ENCODE measurements around the gene CUX1.
A peak's percentile ranks its signal among the peaks of the same experiment; 100 is the strongest.

CUX1 gene, protein sequence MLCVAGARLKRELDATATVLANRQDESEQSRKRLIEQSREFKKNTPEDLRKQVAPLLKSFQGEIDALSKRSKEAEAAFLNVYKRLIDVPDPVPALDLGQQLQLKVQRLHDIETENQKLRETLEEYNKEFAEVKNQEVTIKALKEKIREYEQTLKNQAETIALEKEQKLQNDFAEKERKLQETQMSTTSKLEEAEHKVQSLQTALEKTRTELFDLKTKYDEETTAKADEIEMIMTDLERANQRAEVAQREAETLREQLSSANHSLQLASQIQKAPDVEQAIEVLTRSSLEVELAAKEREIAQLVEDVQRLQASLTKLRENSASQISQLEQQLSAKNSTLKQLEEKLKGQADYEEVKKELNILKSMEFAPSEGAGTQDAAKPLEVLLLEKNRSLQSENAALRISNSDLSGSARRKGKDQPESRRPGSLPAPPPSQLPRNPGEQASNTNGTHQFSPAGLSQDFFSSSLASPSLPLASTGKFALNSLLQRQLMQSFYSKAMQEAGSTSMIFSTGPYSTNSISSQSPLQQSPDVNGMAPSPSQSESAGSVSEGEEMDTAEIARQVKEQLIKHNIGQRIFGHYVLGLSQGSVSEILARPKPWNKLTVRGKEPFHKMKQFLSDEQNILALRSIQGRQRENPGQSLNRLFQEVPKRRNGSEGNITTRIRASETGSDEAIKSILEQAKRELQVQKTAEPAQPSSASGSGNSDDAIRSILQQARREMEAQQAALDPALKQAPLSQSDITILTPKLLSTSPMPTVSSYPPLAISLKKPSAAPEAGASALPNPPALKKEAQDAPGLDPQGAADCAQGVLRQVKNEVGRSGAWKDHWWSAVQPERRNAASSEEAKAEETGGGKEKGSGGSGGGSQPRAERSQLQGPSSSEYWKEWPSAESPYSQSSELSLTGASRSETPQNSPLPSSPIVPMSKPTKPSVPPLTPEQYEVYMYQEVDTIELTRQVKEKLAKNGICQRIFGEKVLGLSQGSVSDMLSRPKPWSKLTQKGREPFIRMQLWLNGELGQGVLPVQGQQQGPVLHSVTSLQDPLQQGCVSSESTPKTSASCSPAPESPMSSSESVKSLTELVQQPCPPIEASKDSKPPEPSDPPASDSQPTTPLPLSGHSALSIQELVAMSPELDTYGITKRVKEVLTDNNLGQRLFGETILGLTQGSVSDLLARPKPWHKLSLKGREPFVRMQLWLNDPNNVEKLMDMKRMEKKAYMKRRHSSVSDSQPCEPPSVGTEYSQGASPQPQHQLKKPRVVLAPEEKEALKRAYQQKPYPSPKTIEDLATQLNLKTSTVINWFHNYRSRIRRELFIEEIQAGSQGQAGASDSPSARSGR (N-terminal part only)

DNA sequence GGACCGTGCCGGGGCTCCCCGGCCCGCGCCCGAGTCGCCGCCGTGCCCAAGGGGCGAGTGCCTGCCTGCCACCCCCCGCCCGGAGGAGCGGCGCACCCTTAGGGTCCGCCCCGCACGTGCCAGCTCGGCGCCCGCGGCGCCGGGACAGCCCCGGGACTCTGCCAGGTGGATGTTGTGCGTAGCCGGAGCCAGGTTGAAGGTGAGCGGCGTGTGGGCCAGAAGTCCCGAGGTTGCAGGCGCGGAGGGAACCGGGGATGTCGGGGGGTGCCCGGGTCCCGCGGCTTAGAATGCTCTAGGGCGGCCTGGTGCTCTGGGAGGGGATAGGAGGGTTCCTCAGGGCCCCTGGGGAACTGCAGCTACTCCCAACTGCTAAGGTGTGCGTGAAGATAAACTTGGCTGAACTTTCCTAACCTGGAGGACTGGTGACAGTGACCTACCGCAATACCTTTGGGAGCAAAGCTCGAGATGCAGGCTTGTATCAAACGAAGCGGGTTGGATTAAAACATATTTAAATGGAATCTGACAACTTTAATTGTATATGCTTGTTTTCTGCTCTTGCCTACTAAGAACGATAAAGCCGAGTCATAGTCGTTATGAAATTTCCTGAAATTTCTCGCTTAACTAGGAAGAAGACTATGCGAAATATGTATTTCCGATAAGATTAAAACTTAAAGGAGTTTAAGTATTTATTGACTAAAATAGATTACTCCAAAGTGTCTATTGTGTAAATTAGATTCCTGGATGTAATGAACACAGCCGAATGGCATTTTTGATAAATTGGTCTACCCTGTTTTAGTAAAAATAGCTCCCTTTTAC lies at the start of gene CUX1:
Gene CUX1 (plus strand): TSS at position 156 of the 816 bp plus-strand sequence. CDS start 14 bp downstream, at position 170.
- no peak for DNase-seq (ENCODE audit: low spot score)
- peak within 1 kb of the TSS; percentile 65 for H3K4me3 ChIP-seq (ENCODE audit: severe bottlenecking)
- peak; percentile 54 for ATAC-seq (ENCODE audit: low read depth)
- no peaks in the 10 kb centered on the region for H3K9me3 ChIP-seq (ENCODE audit: severe bottlenecking)
- no peaks in the 10 kb centered on the region for H3K27me3 ChIP-seq (ENCODE audit: insufficient read depth, poor library complexity, severe bottlenecking)
- peak within 1 kb of the TSS; percentile 75 for H3K27ac ChIP-seq (ENCODE audit: poor library complexity, severe bottlenecking)
- peaks cover 25% of the 10 kb centered on the region for H3K4me1 ChIP-seq (ENCODE audit: insufficient read depth, poor library complexity, severe bottlenecking)
- H3K36me3 ChIP-seq (ENCODE audit: low read depth) = 0 out of 2 replicates have a peak, but pooled peaks cover 4% of the 10 kb centered on the region
- TF ChIP-seq, protein P1, sequence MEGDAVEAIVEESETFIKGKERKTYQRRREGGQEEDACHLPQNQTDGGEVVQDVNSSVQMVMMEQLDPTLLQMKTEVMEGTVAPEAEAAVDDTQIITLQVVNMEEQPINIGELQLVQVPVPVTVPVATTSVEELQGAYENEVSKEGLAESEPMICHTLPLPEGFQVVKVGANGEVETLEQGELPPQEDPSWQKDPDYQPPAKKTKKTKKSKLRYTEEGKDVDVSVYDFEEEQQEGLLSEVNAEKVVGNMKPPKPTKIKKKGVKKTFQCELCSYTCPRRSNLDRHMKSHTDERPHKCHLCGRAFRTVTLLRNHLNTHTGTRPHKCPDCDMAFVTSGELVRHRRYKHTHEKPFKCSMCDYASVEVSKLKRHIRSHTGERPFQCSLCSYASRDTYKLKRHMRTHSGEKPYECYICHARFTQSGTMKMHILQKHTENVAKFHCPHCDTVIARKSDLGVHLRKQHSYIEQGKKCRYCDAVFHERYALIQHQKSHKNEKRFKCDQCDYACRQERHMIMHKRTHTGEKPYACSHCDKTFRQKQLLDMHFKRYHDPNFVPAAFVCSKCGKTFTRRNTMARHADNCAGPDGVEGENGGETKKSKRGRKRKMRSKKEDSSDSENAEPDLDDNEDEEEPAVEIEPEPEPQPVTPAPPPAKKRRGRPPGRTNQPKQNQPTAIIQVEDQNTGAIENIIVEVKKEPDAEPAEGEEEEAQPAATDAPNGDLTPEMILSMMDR (IDR thresholded peaks at IDR 0.05; ENCODE audit: poor library complexity, severe bottlenecking) = no peak

DNA sequence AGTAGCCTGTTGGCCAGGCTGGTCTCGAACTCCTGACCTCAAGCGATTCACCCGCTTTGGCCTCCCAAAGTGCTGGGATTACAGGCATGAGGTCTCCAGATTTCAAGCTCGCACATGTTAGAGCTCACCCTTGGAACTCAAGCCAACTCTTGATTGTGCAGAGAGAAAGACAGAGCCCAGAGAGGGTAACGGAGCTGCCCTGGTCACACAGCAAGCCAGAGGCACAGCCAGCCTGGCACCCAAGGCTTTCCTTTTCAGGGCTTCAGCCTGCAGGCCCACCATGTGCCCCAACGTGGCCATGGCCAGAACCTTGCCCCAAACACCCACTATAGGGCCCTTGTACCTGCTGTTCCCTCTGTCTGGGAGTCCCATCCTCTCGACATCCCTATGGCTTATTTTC lies 49.1 kb upstream of the CUX1 start:
- DNase-seq (ENCODE audit: low spot score) = no peak

DNA sequence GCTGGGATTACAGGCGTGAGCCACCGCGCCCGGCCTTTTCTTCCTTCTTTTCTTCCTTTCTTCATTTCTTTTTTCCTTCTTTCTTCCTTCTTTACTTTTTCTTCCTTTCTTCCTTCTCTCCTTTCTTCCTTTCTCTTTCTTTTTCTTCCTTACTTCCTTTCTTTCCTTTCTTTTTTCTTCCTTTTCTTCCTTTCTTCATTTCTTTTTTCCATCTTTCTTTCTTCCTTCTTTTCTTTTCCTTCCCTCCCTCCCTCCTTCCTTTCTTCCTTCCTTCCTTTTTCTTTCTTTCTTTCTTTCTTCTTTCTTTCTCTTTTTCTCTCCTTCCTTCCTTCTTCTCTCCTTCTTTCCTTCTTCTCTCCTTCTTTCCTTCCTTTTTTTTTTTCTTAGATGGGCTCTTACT lies 47.0 kb upstream of the CUX1 start:
- Histone ChIP-seq H3K27ac (ENCODE audit: poor library complexity, severe bottlenecking) (no peak overlapping the region), H3K27me3 (ENCODE audit: insufficient read depth, poor library complexity, severe bottlenecking) (no peaks in the 10 kb centered on the region), H3K36me3 (ENCODE audit: low read depth) (no peaks in the 10 kb centered on the region), H3K4me3 (ENCODE audit: severe bottlenecking) (no peak overlapping the region), H3K4me1 (ENCODE audit: insufficient read depth, poor library complexity, severe bottlenecking) (peaks cover 6% of the 10 kb centered on the region), H3K9me3 (ENCODE audit: severe bottlenecking) (no peaks in the 10 kb centered on the region)
- ATAC-seq (ENCODE audit: low read depth) (no peak), DNase-seq (ENCODE audit: low spot score) (no peak)
- TF ChIP-seq, protein P1 (IDR thresholded peaks at IDR 0.05; ENCODE audit: poor library complexity, severe bottlenecking) = no peak

More for the DNA sequence above, 49.1 kb upstream of the CUX1 start:
- TF ChIP-seq, protein P1 (IDR thresholded peaks at IDR 0.05; ENCODE audit: poor library complexity, severe bottlenecking) = no peak
- no peaks in the 10 kb centered on the region for H3K9me3 ChIP-seq (ENCODE audit: severe bottlenecking)
- no peak overlapping the region for H3K4me3 ChIP-seq (ENCODE audit: severe bottlenecking)
- ATAC-seq (ENCODE audit: low read depth) = no peak
- H3K27ac ChIP-seq (ENCODE audit: poor library complexity, severe bottlenecking) = no peak overlapping the region
- no peaks in the 10 kb centered on the region for H3K27me3 ChIP-seq (ENCODE audit: insufficient read depth, poor library complexity, severe bottlenecking)
- H3K4me1 ChIP-seq (ENCODE audit: insufficient read depth, poor library complexity, severe bottlenecking) = peaks cover 6% of the 10 kb centered on the region
- no peaks in the 10 kb centered on the region for H3K36me3 ChIP-seq (ENCODE audit: low read depth)

DNA sequence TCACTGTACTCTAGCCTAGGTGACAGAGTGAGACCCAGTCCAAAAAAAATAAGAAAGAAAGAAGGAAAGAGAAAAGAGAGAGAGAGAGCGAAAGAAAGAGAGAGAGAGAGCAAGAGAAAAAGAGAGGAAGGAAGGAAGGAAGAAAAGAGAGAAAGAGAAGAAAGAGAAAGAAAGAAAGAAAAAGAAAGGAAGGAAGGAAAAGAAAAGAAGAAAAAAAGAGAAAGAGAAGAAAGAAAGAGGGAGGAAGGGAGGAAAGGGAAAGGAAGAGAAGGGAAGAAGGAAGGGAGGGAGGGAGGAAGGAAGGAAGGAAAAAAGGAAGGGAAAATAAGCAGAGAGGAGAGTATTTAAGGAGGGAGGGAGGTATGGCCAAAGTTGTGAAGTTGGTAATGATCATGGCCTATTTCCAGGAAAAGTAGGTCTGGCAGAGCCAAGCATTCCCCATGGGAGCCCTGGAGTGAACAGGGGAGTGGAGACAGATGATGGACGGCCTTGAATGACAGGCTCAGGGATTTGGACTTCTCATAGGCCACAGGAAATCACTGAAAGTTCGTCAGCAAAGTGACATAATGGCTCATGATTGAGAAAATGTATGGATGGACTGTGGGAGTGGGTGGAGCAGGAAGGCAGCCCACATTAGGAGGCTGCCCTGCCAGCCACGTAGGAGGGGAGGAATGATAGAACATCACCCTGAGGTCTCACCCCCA lies 44.8 kb upstream of the CUX1 start:
- Histone ChIP-seq H3K27ac (ENCODE audit: poor library complexity, severe bottlenecking) (no peak overlapping the region), H3K4me1 (ENCODE audit: insufficient read depth, poor library complexity, severe bottlenecking) (peaks cover 1% of the 10 kb centered on the region), H3K4me3 (ENCODE audit: severe bottlenecking) (no peak overlapping the region), H3K36me3 (ENCODE audit: low read depth) (no peaks in the 10 kb centered on the region), H3K27me3 (ENCODE audit: insufficient read depth, poor library complexity, severe bottlenecking) (no peaks in the 10 kb centered on the region), H3K9me3 (ENCODE audit: severe bottlenecking) (no peaks in the 10 kb centered on the region)
- TF ChIP-seq, protein P1 (IDR thresholded peaks at IDR 0.05; ENCODE audit: poor library complexity, severe bottlenecking) = no peak
- ATAC-seq (ENCODE audit: low read depth) = no peak
- no peak for DNase-seq (ENCODE audit: low spot score)

Measured in RWPE2 (cell line).